ENCODE data around the gene HNRNPF.

The HNRNPF gene

DNA sequence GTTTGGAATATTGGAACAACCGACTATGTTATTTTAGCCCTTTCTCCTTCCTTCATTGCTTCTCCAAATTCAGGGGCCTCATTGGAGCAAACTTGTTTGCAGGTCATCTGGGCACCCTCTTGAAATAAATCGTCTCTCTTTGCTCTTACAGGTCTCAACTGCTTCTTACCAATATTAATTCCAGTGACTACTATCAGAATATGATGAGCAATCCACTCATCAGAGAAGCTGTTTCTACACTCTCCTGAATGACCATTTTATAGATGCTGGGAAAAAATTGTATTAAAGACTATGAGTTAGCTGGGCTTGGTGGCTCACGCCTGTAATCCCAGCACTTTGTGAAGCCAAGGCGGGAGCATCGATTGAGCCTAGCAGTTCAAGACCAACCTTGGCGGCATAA, 12.5 kb upstream of the HNRNPF start:
- no peak for DNase-seq (ENCODE audit: low spot score)

DNA sequence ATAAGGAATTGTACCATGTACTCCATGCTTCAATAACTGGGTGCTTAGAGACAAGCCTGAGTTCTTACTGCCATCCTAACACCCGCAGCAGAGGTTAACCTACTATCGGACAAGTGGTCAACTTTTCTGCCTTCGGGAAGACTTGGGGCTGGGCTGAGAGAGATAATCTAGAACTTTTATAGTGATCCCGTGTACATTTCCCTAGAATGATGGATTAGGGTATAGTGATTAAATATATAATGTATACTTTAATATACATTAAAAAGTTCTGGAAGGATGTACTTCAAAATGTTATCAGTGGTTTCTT, 12.2 kb upstream of the HNRNPF start:
- no peak for DNase-seq (ENCODE audit: low spot score)

DNA sequence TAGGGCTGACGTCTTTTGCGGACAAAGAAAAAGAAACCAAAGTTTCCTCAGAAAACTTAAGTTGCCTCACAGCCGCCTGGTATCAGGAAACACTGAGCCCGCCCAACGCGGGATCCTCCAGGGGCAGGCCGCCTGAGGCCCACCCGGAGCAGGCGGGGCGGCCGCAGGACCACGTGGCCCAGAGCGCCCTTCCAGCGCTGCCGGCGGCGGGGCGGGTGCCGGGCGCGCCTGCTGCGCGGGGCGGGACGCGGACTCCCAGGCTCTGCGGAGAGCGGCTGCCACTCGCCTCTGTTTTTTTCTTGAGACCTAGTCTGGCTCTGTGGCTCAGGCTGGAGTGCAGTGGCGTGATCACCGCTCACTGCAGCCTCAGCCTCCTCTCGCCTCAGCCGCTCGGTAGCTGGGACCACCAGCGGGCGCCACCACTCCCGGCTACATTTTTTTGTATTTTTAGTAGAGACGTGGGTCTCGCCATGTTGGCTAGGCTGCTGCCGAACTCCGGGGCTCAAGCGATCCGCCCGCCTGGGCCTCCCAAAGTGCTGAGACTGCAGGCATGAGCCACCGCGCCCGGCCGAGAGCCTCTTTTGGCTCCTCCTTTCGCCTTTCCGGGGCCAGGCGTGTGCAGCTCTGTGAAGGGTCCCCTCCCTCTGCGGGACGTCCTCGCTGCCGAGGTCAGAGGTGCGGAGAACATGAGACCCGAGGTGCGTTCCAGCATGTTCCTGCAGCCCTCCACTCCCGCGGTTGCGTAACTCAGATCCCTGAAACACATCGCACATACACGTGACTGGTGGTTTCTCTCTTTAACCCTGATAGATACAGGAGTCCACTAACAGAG, 11.6 kb upstream of the HNRNPF start:
- DNase-seq (ENCODE audit: low spot score) = peak; percentile 95

DNA sequence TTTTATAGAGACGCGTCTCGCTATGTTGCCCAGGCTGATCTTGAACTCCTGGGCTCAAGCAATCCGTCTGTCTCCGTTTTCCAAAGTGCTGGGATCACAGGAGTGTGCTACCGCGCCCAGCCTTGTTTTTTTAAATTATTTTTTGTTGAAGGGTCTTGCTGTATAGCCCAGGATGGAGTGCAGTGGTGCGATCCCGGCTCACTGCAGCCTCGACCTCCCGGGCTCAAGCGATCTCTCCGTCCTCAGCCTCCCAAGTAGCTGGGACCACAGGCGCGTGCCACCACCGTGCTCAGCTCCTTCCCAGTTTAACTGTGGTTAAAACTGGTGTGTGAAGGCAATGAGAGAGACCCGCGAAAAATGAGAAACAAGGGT, 11.0 kb upstream of the HNRNPF start:
- DNase-seq (ENCODE audit: low spot score) = no peak

DNA sequence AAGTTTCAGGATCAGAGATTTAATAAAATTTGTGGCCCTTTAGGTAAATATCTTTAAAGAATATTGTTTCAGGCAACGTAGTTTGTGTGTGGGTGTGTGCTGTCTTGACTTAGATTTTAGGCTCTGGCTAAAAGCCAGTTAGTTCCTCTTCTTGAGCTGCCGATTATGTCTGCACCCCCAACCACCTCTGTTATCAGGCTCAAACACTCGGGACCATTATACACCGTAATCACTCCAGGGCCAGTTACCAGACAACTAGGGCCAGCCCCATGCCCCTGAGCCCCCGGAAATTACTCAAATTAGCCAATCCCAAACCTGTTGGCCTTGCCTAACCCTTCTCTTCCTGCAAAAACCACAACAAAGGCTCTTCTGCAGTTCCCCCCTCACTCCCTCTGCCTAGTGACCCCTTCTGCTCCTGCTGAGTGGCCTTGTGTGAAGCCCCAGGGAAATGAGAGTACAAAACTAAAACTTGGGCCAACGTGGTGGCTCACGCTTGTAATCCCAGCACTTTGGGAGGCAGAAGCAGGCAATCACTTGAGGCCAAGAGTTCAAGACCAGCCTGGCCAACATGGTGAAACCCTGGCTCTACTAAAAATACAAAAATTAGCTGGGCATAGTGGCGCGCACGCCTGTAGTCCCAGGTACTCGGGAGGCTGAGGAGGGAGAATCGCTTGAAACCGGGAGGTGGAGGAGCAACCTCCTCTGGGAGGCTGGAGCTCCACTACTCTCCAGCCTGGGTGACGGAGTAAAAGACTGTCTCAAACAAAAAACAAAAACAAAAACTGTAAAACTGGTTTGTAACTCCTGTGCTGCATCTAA, 9.2 kb upstream of the HNRNPF start:
- no peak for DNase-seq (ENCODE audit: low spot score)

DNA sequence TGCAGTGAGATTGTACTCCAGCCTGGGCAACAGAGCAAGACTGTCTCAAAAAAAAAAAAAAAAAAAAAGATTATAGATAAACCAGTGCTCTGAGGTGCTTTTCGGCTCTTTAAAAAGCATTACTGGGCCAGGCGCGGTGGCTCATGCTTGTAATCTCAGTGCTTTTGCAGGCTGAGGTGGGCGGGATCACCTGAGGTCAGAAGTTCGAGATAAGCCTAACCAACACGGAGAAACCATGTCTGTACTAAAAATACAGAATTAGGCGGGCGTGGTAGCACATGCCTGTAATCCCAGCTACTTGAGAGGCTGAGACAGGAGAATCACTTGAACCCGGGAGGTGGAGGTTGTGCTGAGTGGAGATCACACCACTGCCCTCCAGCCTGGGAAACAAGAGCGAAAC, 6.6 kb upstream of the HNRNPF start:
- no peak for DNase-seq (ENCODE audit: low spot score)

DNA sequence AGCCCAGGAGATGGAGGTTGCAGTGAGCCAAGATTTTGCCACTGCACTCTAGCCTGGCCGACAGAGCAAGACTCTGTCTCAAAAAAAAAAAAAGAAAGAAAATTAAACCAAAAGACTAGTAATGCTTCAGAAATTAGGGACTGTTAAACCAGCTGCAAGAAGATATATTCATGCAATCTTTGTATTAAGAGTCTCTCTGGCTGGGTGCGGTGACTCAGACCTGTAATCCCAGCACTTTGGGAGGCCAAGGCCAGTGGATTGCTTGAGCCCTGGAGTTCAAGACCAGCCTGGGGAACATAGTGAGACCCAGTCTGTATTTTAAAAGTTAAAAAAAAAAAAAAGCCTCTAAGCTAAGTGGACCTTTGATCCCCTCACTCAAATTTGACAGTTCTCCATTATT, 2.5 kb upstream of the HNRNPF start:
- DNase-seq (ENCODE audit: low spot score) = no peak

DNA sequence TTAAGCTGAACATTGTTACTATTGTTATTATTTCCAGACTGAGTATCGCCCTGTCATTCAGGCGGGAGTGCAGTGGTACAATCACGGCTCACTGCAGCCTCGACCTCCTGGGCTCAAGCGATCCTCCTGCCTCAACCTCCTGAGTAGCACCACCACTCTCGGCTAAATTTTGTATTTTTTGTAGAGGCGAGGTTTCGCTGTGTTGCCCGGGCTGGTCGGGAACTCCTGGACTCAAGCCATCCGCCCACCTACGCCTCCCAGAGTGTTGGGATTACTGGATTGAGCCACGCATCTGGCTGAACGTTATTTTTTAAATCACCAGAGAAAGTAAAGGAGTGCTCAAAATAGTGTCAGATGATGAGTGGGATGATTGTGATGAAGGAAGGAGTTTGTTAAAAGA, 1.4 kb upstream of the HNRNPF start:
- no peak for DNase-seq (ENCODE audit: low spot score)

DNA sequence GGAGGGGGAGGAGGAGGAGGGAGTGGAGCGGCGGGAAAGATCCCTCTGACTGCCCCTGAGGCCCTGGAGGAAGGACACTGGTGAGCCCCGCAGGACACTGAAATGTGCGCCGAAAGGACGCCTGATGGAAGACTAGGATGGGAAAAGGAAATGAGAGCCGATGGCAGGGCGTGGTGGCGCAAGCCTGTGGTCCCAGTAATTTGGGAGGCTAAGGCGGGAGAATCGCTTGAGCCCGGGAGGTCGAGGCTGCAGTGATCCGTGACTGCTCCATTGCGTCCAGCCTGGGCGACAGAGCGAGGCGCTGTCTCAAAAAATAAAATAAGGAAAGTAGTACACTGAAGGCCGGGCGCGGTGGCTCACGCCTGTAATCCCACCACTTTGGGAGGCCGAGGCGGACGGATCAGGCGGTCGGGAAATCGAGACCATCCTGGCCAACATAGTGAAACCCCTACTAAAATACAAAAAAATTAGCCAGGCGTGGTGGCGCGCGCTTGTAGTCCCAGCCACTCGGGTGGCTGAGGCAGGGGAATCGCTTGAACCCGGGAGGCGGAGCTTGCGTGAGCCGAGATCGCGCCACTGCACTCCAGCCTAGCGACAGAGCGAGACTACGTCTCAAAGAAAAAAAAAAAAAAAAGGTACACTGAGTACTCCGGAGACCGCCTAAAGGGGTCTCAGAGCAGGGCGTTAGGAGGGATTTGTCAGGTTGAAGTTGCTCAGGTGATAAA, 561 bp upstream of the HNRNPF start:
- no peak for DNase-seq (ENCODE audit: low spot score)

DNA sequence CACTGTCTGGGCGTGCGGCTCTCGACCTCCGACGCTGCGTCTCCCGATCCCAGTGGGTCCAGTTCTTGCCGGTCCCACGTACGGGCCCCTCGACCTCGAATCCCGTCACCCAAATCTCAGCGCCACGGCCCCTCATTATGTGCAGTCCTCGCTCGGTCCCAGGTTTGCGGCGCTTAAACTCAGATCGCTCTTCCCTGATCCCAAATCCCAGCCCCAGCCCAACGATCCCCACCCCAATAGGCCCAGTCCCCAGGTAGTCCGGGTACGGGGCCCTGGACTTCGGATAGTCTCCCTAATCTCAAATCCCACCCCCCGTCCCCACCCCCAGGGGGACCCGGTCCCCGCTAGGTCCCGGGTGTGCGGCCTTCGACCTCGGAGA, 666 bp downstream of the HNRNPF start:
- DNase-seq (ENCODE audit: low spot score) = no peak

DNA sequence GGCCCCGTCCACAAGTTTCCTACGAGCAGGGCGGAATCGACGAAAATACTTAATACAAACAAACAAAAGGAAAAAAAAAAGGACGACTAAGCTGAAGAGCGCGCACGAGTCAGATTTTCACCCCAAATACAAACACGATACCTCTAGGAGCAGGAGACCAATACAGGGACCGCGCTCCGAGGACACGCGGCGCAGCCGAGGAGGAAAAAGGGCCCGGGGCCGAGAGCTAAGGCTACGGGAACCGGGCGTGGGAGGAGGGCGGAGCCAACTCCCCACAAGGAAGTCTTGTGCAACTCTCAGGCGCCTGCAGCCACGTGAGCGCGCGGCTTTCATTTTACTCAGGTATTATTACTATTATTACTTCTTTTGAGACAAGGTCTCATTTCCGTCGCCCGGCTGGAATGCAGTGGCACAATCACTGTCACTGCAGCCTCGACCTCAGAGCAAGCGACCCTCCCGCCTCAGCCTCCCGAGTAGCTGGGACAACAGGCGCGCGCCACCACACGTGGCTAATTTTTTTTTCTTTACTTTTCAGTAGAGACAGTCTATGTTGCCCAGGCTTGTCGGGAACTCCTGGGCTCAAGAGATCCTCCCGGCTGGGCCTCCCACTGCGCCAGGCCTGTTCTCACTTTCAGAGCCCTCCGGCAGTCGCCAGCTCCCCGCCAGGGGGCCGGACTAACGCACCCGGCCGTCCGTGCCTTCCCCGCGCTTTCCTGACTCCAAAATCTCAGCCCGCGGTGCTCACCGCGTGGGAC, 1.2 kb downstream of the HNRNPF start:
- peak; percentile 92 for DNase-seq (ENCODE audit: low spot score)

DNA sequence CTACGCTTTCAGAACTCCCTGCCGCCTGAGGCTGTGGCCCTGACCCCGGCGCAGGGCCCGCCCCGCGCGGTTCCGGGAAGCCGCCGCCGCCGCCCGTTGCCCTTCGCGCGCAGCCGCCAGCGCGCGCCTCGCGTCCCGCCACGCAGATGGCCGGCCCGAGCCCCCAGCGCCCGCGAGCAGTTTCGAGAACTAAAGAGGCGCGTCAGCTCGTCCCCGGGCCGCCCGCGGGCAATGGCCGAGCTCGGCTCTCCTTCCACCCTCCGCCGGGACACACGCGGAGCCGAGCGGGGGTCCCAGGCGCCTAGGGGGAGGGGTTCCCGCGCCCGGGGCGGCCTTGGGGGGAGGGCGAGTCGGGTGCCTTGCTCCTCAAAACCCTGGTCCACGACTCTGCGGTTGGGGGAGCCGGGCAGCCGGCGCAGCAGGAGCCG, 1.8 kb downstream of the HNRNPF start:
- DNase-seq (ENCODE audit: low spot score) = peak; percentile 84

DNA sequence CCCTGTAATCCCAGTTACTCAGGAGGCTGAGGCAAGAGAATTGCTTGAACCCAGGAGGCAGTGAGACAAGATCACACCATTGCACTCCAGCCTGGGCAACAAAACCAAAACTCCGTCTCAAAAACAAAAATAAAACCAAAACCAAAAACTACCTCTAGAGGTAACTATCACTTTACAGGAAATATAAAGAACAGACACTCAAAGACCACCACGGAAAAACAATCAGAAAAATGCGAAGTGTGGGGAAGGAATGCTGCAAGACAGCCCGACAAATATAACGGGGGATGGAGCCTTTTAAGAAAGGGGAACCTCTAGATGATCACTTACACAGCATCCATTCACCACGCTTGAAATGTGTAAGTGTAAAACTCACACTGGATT, 4.3 kb downstream of the HNRNPF start:
- DNase-seq (ENCODE audit: low spot score) = no peak

DNA sequence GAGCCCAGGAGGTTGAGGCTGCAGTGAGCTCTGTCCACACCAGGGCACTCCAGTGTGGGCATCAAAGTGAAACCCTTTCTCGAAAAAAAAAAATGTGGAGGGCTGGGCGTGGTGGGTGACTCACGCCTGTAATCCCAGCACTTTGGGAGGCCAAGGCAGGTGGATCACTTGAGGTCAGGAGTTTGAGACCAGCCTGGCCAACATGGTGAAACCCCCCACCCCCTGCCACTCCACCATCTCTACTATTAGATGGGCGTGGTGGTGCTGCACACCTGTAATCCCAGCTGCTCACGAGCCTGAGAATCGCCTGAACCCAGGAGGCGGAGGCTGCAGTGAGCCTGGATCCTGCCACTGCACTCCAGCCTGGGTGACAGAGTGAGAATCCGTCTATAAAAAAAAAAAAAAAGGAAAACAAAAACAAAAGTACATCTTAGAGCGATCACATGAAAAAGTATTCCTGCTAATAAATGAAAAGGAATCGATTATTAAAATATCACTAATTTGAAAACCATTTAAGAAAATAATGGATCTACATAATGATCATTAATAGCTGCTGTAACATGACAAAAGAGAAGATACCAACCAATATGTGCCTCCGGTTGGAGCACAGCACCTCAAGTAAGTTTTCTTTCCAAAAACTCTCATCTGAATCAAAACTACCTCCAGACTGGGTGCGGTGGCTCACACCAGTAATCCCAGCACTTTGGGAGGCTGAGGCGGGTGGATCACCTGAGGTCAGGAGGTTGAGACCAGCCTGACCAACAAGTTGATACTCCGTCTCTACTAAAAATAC, 4.9 kb downstream of the HNRNPF start:
- no peak for DNase-seq (ENCODE audit: low spot score)

DNA sequence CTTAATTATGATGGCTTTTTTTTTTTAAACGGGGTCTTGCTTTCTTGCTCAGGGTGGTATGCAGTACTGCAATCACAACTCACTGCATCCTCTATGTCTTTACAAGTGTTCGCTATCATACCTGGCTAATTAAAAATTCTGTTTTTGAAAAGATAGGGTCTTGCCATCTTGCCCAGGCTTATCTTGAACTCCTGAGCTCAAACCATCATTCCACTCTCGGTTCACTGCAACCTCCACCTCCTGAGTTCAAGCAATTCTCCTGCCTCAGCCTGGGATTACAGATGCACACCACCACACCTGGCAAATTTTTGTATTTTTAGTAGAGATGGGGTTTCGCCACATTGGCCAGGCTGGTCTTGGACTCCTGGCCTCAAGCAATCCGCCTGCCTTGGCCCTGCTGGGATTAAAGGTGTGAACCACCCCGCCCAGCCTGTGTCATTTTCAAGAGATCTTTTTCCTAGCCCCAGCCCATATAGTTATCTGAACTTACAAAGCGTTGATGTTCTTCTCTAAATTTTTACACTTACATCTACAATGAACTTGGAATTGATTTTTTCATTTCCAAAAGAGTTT, 6.0 kb downstream of the HNRNPF start:
- no peak for DNase-seq (ENCODE audit: low spot score)

DNA sequence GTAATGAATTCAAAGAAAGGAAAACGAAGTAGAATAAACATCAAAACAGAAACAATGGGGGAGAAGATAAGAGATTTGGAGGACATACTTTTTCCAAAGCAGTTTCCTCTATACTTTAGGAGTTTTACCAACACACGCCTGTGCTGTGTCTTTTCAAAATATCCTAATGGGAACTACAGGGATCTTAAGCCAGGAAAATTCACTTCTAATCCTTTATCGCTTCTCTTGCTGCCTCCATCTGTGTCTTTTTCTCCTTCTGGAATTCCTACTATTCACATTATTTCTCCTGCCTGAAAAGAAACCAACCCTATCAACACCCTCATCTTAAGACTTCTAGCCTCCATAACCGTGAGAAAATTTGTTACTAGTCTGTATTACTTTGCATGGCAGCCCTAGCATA, 6.8 kb downstream of the HNRNPF start:
- DNase-seq (ENCODE audit: low spot score) = no peak

DNA sequence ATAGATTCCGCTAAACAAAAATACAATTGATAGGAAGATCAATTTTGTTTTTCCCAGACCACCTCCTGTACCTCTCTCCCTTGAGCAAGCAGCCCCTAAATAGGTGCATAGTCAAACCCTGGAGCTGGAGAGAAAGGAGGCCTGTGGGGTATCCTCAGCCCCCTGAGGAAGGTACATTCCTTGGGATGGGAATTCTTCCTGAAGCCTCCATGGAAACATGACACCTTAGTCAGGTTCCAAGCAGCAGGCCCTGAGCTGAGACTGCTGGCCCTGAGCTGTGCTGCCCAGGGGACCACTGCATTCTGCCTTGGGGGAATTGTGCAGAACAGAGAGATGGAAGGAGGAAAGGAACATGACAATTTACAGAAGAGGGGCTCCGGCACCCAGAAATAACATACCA, 7.4 kb downstream of the HNRNPF start:
- DNase-seq (ENCODE audit: low spot score) = no peak

DNA sequence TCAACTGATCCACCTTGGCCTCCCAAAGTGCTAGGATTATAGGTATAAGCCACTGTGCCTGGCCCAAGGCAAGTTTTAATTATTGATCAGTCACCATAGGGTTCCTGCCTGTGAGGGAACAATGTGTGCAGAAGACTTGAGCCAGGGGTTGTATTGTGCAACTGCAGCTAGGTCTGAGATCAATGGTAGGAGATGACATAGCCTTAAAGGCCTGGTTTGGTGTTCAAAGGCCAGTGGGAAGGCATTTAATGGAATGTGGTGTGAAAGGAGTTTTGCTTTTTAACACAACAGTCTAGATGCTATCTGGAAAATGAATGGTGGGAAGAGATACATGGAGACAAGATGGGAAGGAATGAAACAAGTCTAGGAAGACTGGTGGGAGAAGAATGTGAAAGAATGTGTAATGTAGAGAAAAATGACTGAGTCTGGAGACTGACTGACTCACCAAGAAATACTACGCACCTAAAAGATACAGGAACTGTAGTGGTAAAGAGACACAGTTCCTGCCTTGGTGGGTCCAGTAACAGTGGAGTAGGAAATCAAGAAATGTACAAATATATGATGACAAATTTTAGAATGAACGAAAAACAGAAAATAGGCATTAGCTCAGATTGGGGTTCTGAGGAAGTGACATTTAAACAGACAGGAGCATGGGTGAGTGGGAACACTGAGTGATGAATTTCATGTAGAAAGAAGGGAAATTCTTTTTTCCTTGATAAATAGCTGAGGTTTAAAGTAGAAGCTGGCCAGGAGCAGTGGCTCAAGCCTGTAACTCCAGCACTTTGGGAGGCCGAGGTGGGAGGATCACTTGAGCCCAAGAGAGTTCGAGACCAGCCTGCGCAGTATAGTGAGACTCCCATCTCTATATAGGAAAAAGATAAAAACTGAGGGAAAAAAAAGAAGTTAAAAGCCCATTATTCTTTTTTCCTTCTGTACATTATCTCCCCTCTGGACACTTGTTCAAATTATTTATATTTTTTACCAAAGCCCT, 9.4 kb downstream of the HNRNPF start:
- peak; percentile 52 for DNase-seq (ENCODE audit: low spot score)

DNA sequence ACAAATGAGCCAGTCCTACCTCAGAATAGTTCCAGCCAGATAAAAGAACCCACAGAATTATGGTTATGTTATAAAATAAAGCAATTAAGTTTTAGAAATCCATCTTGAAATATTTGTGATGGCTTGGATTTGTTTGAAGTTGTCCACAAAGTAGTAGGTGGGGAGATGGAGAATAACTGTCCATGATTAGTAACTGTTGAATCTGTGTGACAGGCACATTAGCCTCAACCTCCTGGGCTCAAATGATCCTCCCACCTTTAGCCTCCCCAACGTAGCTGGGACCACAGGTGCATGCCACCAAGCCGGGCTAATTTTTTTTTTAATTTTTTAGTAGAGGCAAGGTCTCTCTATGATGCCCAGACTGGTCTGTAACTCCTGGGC, 10.1 kb downstream of the HNRNPF start:
- no peak for DNase-seq (ENCODE audit: low spot score)

Data from GM03348 (cell line).